Measurements from ENCODE around the gene PRKCA.

Gene PRKCA

DNA sequence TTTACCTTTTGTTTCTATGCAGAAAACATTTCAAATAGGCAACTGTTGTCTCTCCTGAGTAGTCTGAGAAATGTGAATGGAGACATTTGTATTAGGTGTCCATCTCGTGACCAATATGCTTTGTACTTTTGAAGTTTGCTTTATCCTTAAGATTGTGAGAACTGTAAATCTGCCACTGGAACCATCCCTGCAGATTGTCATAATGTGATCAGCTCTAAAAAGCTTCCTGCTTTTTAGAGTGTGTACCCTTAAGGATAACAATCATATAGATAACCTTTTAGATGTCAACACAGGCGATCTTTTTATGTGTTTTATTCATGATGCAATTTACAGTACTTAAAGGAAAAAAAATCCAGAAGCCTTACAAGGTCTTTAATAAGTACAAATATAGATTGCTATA is 63.5 kb downstream of the PRKCA start:
- TF ChIP-seq, protein P1, sequence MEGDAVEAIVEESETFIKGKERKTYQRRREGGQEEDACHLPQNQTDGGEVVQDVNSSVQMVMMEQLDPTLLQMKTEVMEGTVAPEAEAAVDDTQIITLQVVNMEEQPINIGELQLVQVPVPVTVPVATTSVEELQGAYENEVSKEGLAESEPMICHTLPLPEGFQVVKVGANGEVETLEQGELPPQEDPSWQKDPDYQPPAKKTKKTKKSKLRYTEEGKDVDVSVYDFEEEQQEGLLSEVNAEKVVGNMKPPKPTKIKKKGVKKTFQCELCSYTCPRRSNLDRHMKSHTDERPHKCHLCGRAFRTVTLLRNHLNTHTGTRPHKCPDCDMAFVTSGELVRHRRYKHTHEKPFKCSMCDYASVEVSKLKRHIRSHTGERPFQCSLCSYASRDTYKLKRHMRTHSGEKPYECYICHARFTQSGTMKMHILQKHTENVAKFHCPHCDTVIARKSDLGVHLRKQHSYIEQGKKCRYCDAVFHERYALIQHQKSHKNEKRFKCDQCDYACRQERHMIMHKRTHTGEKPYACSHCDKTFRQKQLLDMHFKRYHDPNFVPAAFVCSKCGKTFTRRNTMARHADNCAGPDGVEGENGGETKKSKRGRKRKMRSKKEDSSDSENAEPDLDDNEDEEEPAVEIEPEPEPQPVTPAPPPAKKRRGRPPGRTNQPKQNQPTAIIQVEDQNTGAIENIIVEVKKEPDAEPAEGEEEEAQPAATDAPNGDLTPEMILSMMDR (IDR thresholded peaks at IDR 0.05; ENCODE audit: low read depth, low read length), result no peak
- DNase-seq (ENCODE audit: extremely low read depth, low read depth), result no peak

DNA sequence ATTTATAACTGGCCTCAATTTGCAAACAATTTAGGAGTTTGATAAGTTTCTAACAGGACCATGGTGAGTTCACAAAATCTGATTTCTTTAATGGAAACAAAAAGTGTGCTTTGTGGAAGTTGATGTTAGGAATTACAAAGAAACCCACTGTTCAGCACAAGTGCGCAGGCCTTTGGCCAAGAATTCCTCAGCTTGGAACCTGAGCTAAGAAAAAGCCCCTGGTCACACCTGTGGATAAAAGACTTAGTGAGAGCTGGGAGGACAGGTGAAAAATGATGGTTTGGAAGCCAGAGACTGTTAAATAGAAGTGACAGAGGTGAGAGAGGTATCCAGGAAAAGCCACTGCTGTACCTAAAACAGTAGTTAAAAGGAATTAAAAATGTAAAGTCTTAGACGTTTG is 64.7 kb downstream of the PRKCA start:
- TF ChIP-seq, protein P1 (IDR thresholded peaks at IDR 0.05; ENCODE audit: low read depth, low read length), result no peak
- DNase-seq (ENCODE audit: extremely low read depth, low read depth), result no peak

- TF ChIP-seq, protein P1 (IDR thresholded peaks at IDR 0.05; ENCODE audit: low read depth, low read length), result no peak
- DNase-seq (ENCODE audit: extremely low read depth, low read depth), result no peak
Observed at GRCh38 chr17:66369830-66370229, 67.4 kb downstream of the PRKCA start.

DNA sequence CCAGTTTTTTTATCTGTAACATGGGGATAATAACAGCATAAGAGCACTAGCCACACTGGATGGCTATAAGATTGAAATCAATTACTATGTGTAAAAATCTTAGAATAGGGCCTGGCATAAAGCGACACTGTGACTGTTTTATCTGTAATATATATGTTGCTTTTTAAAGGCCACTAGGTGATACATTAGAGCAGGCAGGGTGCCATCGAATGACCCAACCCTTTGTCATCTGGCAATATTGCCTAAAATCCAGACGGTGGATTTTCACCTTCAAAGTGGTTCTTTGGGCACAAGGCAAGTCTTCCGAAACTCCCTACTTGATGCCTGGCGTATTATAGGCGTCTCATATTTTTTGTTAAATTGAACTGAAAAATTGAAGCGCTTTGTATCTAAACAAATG is 69.1 kb downstream of the PRKCA start:
- TF ChIP-seq, protein P1 (IDR thresholded peaks at IDR 0.05; ENCODE audit: low read depth, low read length), result no peak
- no peak for DNase-seq (ENCODE audit: extremely low read depth, low read depth)

- no peak for DNase-seq (ENCODE audit: extremely low read depth, low read depth)
- TF ChIP-seq, protein P1 (IDR thresholded peaks at IDR 0.05; ENCODE audit: low read depth, low read length), result no peak
Observed at GRCh38 chr17:66372182-66372581, 69.8 kb downstream of the PRKCA start.

GRCh38 chr17:66373079-66373478 is 70.7 kb downstream of the PRKCA start:
- TF ChIP-seq, protein P1 (IDR thresholded peaks at IDR 0.05; ENCODE audit: low read depth, low read length), result no peak
- DNase-seq (ENCODE audit: extremely low read depth, low read depth), result no peak

DNA sequence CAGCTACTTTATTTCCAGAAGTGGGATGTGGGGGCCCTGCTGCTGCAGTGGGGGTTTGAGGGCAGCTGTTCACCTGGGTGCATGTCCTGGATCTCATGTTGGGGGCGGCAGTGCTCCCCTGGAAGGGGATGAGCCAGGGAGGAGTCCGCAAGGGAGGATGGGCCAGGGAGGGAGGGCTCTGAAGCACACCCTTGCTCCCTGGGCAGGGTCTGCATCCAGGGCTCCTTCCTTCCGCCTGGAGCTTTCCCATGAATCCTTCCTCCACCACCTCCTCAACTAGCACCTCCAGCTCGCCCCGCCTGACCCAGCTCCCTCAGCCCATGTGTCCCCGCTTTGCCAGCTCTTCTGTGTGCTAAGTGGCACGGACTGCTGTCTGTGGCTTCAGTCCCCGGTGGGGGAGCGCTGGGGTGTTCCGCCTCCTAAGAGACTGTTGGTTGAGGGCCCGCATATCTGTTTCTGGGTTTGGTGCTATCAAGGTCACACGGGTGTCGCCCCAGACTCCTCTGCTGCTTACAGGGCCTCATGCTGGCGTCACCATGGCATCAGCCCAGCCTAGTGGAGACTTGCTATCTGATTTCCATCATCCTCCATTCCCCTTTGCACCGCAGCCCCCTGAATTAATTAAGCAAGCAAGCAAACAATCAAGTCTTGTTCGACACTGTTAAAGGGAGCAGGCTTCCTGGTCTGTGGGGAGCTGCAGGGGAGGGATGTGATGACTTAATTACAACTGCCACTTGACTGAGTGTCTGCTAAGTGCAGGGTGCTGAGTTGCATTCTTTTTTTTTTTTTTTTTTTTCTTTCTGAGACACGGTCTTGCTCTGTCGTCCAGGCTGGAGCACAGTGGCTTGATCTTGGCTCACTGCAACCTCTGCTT is 71.8 kb downstream of the PRKCA start:
- no peak for DNase-seq (ENCODE audit: extremely low read depth, low read depth)
- TF ChIP-seq, protein P1 (IDR thresholded peaks at IDR 0.05; ENCODE audit: low read depth, low read length), result no peak

Data from AG09319 (cell line).